NCI-H82 treated with DMSO at 0.1 percent for 48 hours (cell line): ENCODE measurements around the gene CDK5R2.

Experiments used
- DNase-seq: peaks from one replicate; lab custom pipeline; 2025; ENCODE audit not compliant: unreplicated experiment; lab: John Stamatoyannopoulos, UW

The CDK5R2 gene

GRCh38 chr2:218986148-218986761 is 26.8 kb downstream of the CDK5R2 start:
- no peak for DNase-seq

- no peak for DNase-seq
These were observed 28.7 kb downstream of the CDK5R2 start for GRCh38 chr2:218988164-218988563.

GRCh38 chr2:218988650-218989049 is 29.2 kb downstream of the CDK5R2 start:
- DNase-seq = no peak

GRCh38 chr2:218990052-218990451 is 30.6 kb downstream of the CDK5R2 start:
- DNase-seq = no peak

- DNase-seq = no peak
These were observed 31.1 kb downstream of the CDK5R2 start for GRCh38 chr2:218990612-218991011.

GRCh38 chr2:218991674-218992168 is 32.3 kb downstream of the CDK5R2 start:
- DNase-seq = no peak

GRCh38 chr2:218992196-218992595 is 32.7 kb downstream of the CDK5R2 start:
- DNase-seq = no peak

- no peak for DNase-seq
These were observed 33.4 kb downstream of the CDK5R2 start for GRCh38 chr2:218992703-218993344.

- DNase-seq = no peak
These were observed 34.2 kb downstream of the CDK5R2 start, which contains the start of gene CRYBA2 for GRCh38 chr2:218993345-218994315. Gene CRYBA2, minus strand, starts transcription at chr2:218993422. Its CDS starts 246 bp downstream, at chr2:218993176.

GRCh38 chr2:218995561-218995960 is 36.1 kb downstream of the CDK5R2 start:
- DNase-seq = no peak

GRCh38 chr2:218995972-218996711 is 36.7 kb downstream of the CDK5R2 start:
- DNase-seq = peak; percentile 65

- DNase-seq = peak; percentile 41
These were observed 37.5 kb downstream of the CDK5R2 start for GRCh38 chr2:218996937-218997336.

GRCh38 chr2:218997731-218998130 is 38.3 kb downstream of the CDK5R2 start:
- DNase-seq = no peak

GRCh38 chr2:218998414-218999002 is 39.0 kb downstream of the CDK5R2 start:
- no peak for DNase-seq

GRCh38 chr2:218999021-218999880 is 39.8 kb downstream of the CDK5R2 start:
- peak; percentile 72 for DNase-seq

- peak; percentile 77 for DNase-seq
These were observed 40.6 kb downstream of the CDK5R2 start for GRCh38 chr2:218999881-219000568.

- no peak for DNase-seq
These were observed 41.1 kb downstream of the CDK5R2 start for GRCh38 chr2:219000569-219000960.

- DNase-seq = no peak
These were observed 41.7 kb downstream of the CDK5R2 start for GRCh38 chr2:219001100-219001576.
